ENCODE measurements around the gene GABRA5. TPM values are rescaled to one million over a fixed set of nuclear protein-coding genes. Genes with fewer than 3 reads are reported as not detected.

Gene GABRA5
- total and polyA plus RNA-seq, 10 of the 15 experiments (the other 5 are each of a cell fraction or from before 2014, with no cell fraction given) = 0.10 TPM; not detected in 9

DNA sequence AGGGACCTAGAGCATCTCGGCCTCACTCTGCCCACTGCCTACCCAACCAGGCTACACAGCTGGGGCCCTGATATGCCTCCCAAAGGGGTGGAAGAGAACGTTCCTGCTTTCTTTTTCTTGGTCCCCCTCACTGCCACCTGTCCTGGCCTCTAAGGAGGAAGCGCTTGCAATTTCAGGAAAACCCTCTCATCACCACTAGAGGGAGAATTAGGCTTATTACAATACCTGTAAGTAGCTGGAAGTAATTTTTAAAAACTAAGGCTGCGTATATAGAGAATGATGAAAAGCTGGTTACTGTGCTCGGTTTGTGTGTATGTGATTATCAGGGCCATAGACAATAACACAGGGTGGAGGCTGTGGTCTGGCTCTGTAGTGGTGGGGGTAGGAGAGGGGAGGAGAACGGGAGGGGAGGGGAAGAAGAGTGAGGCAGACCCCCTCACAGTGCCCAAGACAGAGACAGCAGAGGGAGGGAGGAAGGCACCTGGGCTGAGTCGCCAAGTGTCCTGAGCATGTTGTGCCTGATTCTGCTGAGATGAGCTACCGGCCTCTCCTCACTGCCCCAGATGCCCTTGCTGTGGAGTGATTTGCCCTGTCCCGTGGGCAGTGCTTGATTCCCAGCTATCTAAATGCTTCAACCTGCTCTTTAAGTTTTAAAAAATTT, 107.4 kb downstream of the GABRA5 start (continued):
- no peak for TF ChIP-seq TAF1 (IDR thresholded peaks at IDR 0.05; ENCODE audit: borderline replicate concordance, low read depth, low read length)
- no peak for TF ChIP-seq MYB (IDR thresholded peaks at IDR 0.05; ENCODE audit: borderline replicate concordance, low read depth, low read length)
- TF ChIP-seq, protein P1, sequence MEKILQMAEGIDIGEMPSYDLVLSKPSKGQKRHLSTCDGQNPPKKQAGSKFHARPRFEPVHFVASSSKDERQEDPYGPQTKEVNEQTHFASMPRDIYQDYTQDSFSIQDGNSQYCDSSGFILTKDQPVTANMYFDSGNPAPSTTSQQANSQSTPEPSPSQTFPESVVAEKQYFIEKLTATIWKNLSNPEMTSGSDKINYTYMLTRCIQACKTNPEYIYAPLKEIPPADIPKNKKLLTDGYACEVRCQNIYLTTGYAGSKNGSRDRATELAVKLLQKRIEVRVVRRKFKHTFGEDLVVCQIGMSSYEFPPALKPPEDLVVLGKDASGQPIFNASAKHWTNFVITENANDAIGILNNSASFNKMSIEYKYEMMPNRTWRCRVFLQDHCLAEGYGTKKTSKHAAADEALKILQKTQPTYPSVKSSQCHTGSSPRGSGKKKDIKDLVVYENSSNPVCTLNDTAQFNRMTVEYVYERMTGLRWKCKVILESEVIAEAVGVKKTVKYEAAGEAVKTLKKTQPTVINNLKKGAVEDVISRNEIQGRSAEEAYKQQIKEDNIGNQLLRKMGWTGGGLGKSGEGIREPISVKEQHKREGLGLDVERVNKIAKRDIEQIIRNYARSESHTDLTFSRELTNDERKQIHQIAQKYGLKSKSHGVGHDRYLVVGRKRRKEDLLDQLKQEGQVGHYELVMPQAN (conservative IDR thresholded peaks at IDR 0.05) = no peak
- no peak for TF ChIP-seq SPI1 (IDR thresholded peaks at IDR 0.05; ENCODE audit: borderline replicate concordance, insufficient read depth, low read depth, low read length)

DNA sequence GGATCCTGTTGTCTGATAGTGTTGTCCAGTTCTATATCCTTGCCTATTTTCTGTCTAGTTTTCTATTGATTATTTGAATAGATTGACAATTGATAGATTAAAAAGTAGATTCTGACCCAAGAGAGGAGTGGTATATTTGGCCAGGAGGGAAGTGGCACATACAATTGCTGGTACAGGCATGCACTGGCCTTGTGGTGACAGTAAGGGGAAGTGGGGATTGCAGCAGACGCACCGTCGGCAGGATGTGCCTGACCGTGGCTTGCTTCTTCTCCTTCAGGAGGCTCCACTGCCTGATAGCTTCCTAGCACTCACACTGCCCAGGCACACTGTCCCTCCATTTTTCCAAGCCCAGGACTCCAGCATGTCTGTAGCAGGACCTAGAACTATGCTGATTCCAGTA, 114.6 kb downstream of the GABRA5 start:
- Histone ChIP-seq H3K9ac (ENCODE audit: control insufficient read depth, insufficient read depth, low read length) (no peak overlapping the region), H3K9me3 (replicated peaks; ENCODE audit: control insufficient read depth, insufficient read depth, low read length) (no peaks in the 10 kb centered on the region), H3K4me3 (no peak overlapping the region), H3K4me1 (ENCODE audit: control insufficient read depth, insufficient read depth, low read length) (no peaks in the 10 kb centered on the region), H3K27me3 (replicated peaks in 1 of 2; ENCODE audit: control insufficient read depth in 2 of 2, insufficient read depth in 2 of 2, low read length in 1 of 2) (no peaks in the 10 kb centered on the region), H3K79me2 (ENCODE audit: control insufficient read depth, insufficient read depth, low read length) (no peaks in the 10 kb centered on the region), H3K4me2 (ENCODE audit: control insufficient read depth, insufficient read depth) (no peak overlapping the region), H3K27ac (ENCODE audit: control insufficient read depth, insufficient read depth) (no peak overlapping the region), H4K20me1 (ENCODE audit: control insufficient read depth, insufficient read depth) (no peaks in the 10 kb centered on the region), H2AFZ (ENCODE audit: control insufficient read depth, low read depth, low read length) (no peak overlapping the region), H3K36me3 (ENCODE audit: control insufficient read depth in 2 of 2, insufficient read depth in 2 of 2, low read length in 1 of 2) (no peaks in the 10 kb centered on the region)
- ChIA-PET POLR2A (no interaction called here), CTCF (no interaction called here), SMC1A (ENCODE audit: uncharacterized antibody, unreplicated experiment) (no interaction called here), RAD21 (ENCODE audit: unreplicated experiment) (no interaction called here)
- in situ Hi-C loops (cut with MboI) (no loop called here), intact Hi-C loops (cut with micrococcal nuclease; ENCODE audit: unreplicated experiment) (no loop called here)
- TF ChIP-seq CHD1 (IDR thresholded peaks at IDR 0.05; ENCODE audit: low read depth, low read length) (no peak), MYB (IDR thresholded peaks at IDR 0.05; ENCODE audit: borderline replicate concordance, low read depth, low read length) (no peak), CREM (IDR thresholded peaks at IDR 0.05; ENCODE audit: low read depth) (no peak), KAT2A (conservative IDR thresholded peaks at IDR 0.05; ENCODE audit: control insufficient read depth, low read depth, low read length) (no peak), TCF3 (IDR thresholded peaks at IDR 0.05; ENCODE audit: borderline replicate concordance, insufficient read depth, low read depth, low read length) (no peak)
- no peak for DNase-seq (ENCODE audit: low read depth, low spot score)
- BruUV-seq (replicated peaks) = no TSS peak
- no peak for FAIRE-seq
- no peak for ATAC-seq
- 21% methylated on average over 3 of the region's 4 CpGs for WGBS (ENCODE audit: insufficient coverage, insufficient replicate concordance, low lambda C conversion rate, missing lambda C conversion rate)

Measured in GM12878 (cell line).